Breast epithelium (tissue), 3 donors: ENCODE data around the gene FETUB.

Experiments used
- POLR2A ChIP-seq: fragments of 450-650 bp; IDR thresholded peaks from one replicate; pipeline ENCODE4 v1.6.1; 2016; ENCODE audit warnings: antibody characterized with exemption, mild to moderate bottlenecking, moderate library complexity
- POLR2AphosphoS5 ChIP-seq, 3 donors: sonication (generic); formaldehyde crosslinking; IDR thresholded peaks; one replicate each; pipeline ENCODE4 v1.6.1; 2017; ENCODE audit warnings: antibody characterized with exemption in 3 of 3
- TF ChIP-seq, protein P1 (sequence below), 3 donors: fragments of 450-650 bp; IDR thresholded peaks; one replicate each; pipeline ENCODE4 v1.5.1; 2016 to 2017; ENCODE audit warnings: antibody characterized with exemption in 3 of 3, mild to moderate bottlenecking in 3 of 3, moderate library complexity in 3 of 3

- no peak for TF ChIP-seq POLR2A
- TF ChIP-seq, protein P1, sequence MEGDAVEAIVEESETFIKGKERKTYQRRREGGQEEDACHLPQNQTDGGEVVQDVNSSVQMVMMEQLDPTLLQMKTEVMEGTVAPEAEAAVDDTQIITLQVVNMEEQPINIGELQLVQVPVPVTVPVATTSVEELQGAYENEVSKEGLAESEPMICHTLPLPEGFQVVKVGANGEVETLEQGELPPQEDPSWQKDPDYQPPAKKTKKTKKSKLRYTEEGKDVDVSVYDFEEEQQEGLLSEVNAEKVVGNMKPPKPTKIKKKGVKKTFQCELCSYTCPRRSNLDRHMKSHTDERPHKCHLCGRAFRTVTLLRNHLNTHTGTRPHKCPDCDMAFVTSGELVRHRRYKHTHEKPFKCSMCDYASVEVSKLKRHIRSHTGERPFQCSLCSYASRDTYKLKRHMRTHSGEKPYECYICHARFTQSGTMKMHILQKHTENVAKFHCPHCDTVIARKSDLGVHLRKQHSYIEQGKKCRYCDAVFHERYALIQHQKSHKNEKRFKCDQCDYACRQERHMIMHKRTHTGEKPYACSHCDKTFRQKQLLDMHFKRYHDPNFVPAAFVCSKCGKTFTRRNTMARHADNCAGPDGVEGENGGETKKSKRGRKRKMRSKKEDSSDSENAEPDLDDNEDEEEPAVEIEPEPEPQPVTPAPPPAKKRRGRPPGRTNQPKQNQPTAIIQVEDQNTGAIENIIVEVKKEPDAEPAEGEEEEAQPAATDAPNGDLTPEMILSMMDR (IDR thresholded peaks at IDR 0.05), result no peak
- TF ChIP-seq POLR2AphosphoS5 (IDR thresholded peaks at IDR 0.05), result no peak
These were observed 26.4 kb upstream of the FETUB start for GRCh38 chr3:186613637-186614265.
